Neural cell (in vitro differentiated cells): ENCODE data around the gene PKHD1. TPM values are rescaled to one million over a fixed set of nuclear protein-coding genes. Genes with fewer than 3 reads are reported as not detected.
"Not testable (repeated sequence)": the region's sequence is repeated elsewhere in the genome, so short reads cannot be mapped to it uniquely, and the experiment has no call there.

Source experiments
- H2AFZ ChIP-seq: fragments of 200-600, 300-800 bp; sonication (generic), shearing (Covaris generic); 2 replicates; pipeline ENCODE4 v1.6.0; 2014; ENCODE audit warnings: low read depth, mild to moderate bottlenecking, antibody characterized with exemption, low read length, moderate library complexity
- H3F3A ChIP-seq: fragments of 200-600 bp; shearing (Covaris generic); 2 replicates; pipeline ENCODE4 v1.6.1; 2016; ENCODE audit warnings: mild to moderate bottlenecking, moderate library complexity, mixed read lengths, antibody characterized with exemption, low read length; ENCODE audit not compliant: insufficient read depth, poor library complexity, severe bottlenecking
- H3K27ac ChIP-seq: fragments of 200-600, 300-800 bp; sonication (generic), shearing (Covaris generic); 2 replicates; pipeline ENCODE4 v1.5.1; 2014; ENCODE audit warnings: mild to moderate bottlenecking, low read length, moderate library complexity
- H3K27me3 ChIP-seq: fragments of 300-800, 200-600 bp; sonication (generic), shearing (Covaris generic); 2 replicates; pipeline ENCODE4 v1.6.0; 2014; ENCODE audit warnings: mild to moderate bottlenecking, low read depth, low read length, moderate library complexity; ENCODE audit not compliant: insufficient read depth
- H3K36me3 ChIP-seq: fragments of 300-800, 200-600 bp; sonication (generic), shearing (Covaris generic); 2 replicates; pipeline ENCODE4 v1.5.1; 2014; ENCODE audit warnings: mild to moderate bottlenecking, antibody characterized with exemption, low read length, moderate library complexity; ENCODE audit not compliant: insufficient read depth
- H3K4me2 ChIP-seq: fragments of 300-800, 200-600 bp; sonication (generic), shearing (Covaris generic); 2 replicates; pipeline ENCODE4 v1.6.0; 2014; ENCODE audit warnings: mild to moderate bottlenecking, low read length
- H3K4me3 ChIP-seq: fragments of 300-800, 200-600 bp; sonication (generic), shearing (Covaris generic); 2 replicates; pipeline ENCODE4 v1.5.1; 2014; ENCODE audit warnings: mild to moderate bottlenecking, low read length, moderate library complexity
- H3K79me2 ChIP-seq: fragments of 200-600 bp; shearing (Covaris generic); replicated peaks from 2 replicates; pipeline ENCODE4 v1.6.0; 2014; ENCODE audit warnings: mild to moderate bottlenecking, low read length, moderate library complexity; ENCODE audit not compliant: insufficient read depth
- H3K9ac ChIP-seq: fragments of 300-800, 200-600 bp; sonication (generic), shearing (Covaris generic); 2 replicates; pipeline ENCODE4 v1.6.1; 2016; ENCODE audit warnings: mild to moderate bottlenecking, low read length, mixed read lengths
- H3K9me2 ChIP-seq: fragments of 200-600 bp; shearing (Covaris generic); 2 replicates; pipeline ENCODE4 v1.6.1; 2016; ENCODE audit warnings: mild to moderate bottlenecking, low read length, mixed read lengths; ENCODE audit not compliant: insufficient read depth
- H3K9me3 ChIP-seq: fragments of 200-600, 300-800 bp; sonication (generic), shearing (Covaris generic); 2 replicates; pipeline ENCODE4 v1.6.1; 2016; ENCODE audit warnings: mild to moderate bottlenecking, mixed run types, low read length, moderate library complexity, mixed read lengths
- H4K20me1 ChIP-seq: fragments of 200-600 bp; shearing (Covaris generic); 2 replicates; pipeline ENCODE4 v1.6.1; 2016; ENCODE audit warnings: mild to moderate bottlenecking, mixed run types; ENCODE audit not compliant: insufficient read depth
- EP300 ChIP-seq: fragments of 450-650 bp; conservative IDR thresholded peaks from 2 replicates; pipeline ENCODE4 v1.6.1; 2014; ENCODE audit warnings: antibody characterized with exemption, mild to moderate bottlenecking, moderate library complexity; ENCODE audit not compliant: poor library complexity, severe bottlenecking
- EZH2 ChIP-seq: fragments of 200-600, 300-800 bp; shearing (Covaris generic), sonication (generic); IDR thresholded peaks from 2 replicates; pipeline ENCODE4 v1.6.1; 2014; ENCODE audit warnings: antibody characterized with exemption, low read length, borderline replicate concordance, mild to moderate bottlenecking; ENCODE audit not compliant: insufficient read depth, poor library complexity, severe bottlenecking
- MXI1 ChIP-seq: fragments of 450-650 bp; conservative IDR thresholded peaks from 2 replicates; pipeline ENCODE4 v1.6.1; 2014; ENCODE audit warnings: antibody characterized with exemption, mild to moderate bottlenecking; ENCODE audit not compliant: poor library complexity, severe bottlenecking
- POLR2AphosphoS5 ChIP-seq: IDR thresholded peaks from 2 replicates; pipeline ENCODE4 v1.6.1; 2012
- RAD21 ChIP-seq: fragments of 450-650 bp; conservative IDR thresholded peaks from 2 replicates; pipeline ENCODE4 v1.6.1; 2014; ENCODE audit warnings: antibody characterized with exemption, mild to moderate bottlenecking, moderate library complexity
- SMC3 ChIP-seq: fragments of 450-650 bp; conservative IDR thresholded peaks from 2 replicates; pipeline ENCODE4 v1.6.1; 2014; ENCODE audit warnings: antibody characterized with exemption, mild to moderate bottlenecking, moderate library complexity; ENCODE audit not compliant: poor library complexity
- TAF1 ChIP-seq: IDR thresholded peaks from 2 replicates; pipeline ENCODE4 v1.6.1; 2012; ENCODE audit warnings: low read depth
- polyA plus RNA-seq: library from polyadenylated mRNA; depleted of rRNA; stranded (reverse); fragments of >200 nt; gene quantifications from 2 replicates; pipeline ENCODE4 v1.2.3, GENCODE V29; 2014
- TF ChIP-seq, protein P1 (sequence below): IDR thresholded peaks from 2 replicates; pipeline ENCODE4 v1.6.1; 2012; ENCODE audit warnings: borderline replicate concordance
- TF ChIP-seq, protein P2 (sequence below): fragments of 450-650 bp; IDR thresholded peaks from 2 replicates; pipeline ENCODE4 v1.5.1; 2014; ENCODE audit warnings: antibody characterized with exemption, mild to moderate bottlenecking, moderate library complexity; ENCODE audit not compliant: poor library complexity, severe bottlenecking

PKHD1 gene
- polyA plus RNA-seq, 1 donor from 2014 or later = not detected

DNA sequence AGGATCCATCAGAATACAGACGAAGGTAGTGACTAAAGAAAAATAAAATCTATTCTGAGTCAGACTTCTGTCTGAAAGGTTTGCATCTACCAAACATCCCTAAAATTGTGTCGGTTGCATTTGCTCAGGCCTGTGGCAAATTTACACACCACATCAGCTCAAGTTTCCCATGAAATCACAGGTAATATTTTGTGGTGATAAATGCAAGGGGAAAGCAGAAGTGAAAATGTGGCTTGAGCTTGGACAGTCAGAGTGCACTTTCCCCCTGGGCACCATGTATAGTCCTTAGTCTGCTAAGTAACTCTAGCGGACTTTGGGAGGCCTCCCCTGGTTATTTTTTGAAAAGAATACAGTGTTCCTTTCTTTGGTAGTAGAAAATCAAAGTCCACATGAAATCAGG, 159.1 kb downstream of the PKHD1 start:
- Histone ChIP-seq H2AFZ (no peak overlapping the region), H3K79me2 (no peaks in the 10 kb centered on the region), H3K4me3 (no peak overlapping the region), H3K4me2 (no peak overlapping the region), H3K36me3 (no peaks in the 10 kb centered on the region), H3K27me3 (peaks cover 8% of the 10 kb centered on the region), H3K9ac (no peak overlapping the region), H3K9me3 (no peaks in the 10 kb centered on the region), H3K9me2 (no peaks in the 10 kb centered on the region), H3K27ac (no peak overlapping the region), H4K20me1 (no peaks in the 10 kb centered on the region), H3F3A (peaks cover 2% of the 10 kb centered on the region)
- no peak for TF ChIP-seq EP300

DNA sequence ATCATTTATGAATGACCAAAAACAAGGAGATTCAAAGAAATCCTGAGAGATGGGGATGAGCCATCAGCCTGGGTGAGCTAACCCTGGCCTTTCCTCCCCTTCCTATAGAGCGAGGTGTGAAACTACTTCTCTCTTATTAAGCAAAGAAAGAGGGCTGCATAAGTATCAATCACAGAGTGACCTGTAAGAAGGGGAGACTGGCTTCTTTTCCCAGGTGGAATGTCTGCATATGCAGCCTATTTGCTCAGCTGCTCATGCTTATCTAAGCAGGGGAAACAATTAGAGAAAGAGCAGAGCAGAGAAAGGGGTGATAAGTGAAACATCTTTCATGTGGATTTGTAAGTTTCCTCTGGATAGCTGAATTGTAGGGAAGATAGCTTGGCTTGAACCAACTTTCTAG, 160.0 kb downstream of the PKHD1 start:
- no peaks in the 10 kb centered on the region for H3K36me3 ChIP-seq
- no peaks in the 10 kb centered on the region for H3K79me2 ChIP-seq
- peaks cover 2% of the 10 kb centered on the region for H3F3A ChIP-seq
- H3K27ac ChIP-seq = no peak overlapping the region
- H3K9me3 ChIP-seq = no peaks in the 10 kb centered on the region
- TF ChIP-seq RAD21 (no peak), POLR2AphosphoS5 (no peak), SMC3 (no peak), EP300 (no peak), EZH2 (no peak), TAF1 (no peak), MXI1 (no peak)
- TF ChIP-seq, protein P1, sequence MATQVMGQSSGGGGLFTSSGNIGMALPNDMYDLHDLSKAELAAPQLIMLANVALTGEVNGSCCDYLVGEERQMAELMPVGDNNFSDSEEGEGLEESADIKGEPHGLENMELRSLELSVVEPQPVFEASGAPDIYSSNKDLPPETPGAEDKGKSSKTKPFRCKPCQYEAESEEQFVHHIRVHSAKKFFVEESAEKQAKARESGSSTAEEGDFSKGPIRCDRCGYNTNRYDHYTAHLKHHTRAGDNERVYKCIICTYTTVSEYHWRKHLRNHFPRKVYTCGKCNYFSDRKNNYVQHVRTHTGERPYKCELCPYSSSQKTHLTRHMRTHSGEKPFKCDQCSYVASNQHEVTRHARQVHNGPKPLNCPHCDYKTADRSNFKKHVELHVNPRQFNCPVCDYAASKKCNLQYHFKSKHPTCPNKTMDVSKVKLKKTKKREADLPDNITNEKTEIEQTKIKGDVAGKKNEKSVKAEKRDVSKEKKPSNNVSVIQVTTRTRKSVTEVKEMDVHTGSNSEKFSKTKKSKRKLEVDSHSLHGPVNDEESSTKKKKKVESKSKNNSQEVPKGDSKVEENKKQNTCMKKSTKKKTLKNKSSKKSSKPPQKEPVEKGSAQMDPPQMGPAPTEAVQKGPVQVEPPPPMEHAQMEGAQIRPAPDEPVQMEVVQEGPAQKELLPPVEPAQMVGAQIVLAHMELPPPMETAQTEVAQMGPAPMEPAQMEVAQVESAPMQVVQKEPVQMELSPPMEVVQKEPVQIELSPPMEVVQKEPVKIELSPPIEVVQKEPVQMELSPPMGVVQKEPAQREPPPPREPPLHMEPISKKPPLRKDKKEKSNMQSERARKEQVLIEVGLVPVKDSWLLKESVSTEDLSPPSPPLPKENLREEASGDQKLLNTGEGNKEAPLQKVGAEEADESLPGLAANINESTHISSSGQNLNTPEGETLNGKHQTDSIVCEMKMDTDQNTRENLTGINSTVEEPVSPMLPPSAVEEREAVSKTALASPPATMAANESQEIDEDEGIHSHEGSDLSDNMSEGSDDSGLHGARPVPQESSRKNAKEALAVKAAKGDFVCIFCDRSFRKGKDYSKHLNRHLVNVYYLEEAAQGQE = no peak
- TF ChIP-seq, protein P2, sequence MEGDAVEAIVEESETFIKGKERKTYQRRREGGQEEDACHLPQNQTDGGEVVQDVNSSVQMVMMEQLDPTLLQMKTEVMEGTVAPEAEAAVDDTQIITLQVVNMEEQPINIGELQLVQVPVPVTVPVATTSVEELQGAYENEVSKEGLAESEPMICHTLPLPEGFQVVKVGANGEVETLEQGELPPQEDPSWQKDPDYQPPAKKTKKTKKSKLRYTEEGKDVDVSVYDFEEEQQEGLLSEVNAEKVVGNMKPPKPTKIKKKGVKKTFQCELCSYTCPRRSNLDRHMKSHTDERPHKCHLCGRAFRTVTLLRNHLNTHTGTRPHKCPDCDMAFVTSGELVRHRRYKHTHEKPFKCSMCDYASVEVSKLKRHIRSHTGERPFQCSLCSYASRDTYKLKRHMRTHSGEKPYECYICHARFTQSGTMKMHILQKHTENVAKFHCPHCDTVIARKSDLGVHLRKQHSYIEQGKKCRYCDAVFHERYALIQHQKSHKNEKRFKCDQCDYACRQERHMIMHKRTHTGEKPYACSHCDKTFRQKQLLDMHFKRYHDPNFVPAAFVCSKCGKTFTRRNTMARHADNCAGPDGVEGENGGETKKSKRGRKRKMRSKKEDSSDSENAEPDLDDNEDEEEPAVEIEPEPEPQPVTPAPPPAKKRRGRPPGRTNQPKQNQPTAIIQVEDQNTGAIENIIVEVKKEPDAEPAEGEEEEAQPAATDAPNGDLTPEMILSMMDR = no peak
- H3K9ac ChIP-seq = no peak overlapping the region
- H3K27me3 ChIP-seq = peaks cover 8% of the 10 kb centered on the region
- no peak overlapping the region for H2AFZ ChIP-seq
- H4K20me1 ChIP-seq = no peaks in the 10 kb centered on the region
- no peak overlapping the region for H3K4me3 ChIP-seq
- no peak overlapping the region for H3K4me2 ChIP-seq
- no peaks in the 10 kb centered on the region for H3K9me2 ChIP-seq

DNA sequence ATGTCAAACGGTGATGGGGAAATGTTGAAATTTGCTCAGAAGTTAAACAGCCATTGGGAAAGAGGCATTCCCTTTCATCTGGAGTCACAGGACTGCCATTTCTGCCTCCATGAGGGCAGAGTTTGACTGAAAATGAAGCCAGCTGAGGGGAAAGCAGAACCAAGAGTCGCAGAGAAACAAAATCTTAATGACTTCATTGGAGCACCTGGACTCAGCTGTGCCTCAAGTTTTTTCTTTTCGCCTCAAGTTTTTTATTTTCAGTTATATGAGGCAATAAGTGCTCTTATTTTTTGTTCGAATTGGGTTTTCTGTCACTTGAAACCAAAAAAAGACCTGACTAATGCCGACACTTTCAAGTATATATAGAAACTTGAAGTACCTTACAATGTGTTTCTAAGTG, 161.3 kb downstream of the PKHD1 start:
- no peak overlapping the region for H2AFZ ChIP-seq

DNA sequence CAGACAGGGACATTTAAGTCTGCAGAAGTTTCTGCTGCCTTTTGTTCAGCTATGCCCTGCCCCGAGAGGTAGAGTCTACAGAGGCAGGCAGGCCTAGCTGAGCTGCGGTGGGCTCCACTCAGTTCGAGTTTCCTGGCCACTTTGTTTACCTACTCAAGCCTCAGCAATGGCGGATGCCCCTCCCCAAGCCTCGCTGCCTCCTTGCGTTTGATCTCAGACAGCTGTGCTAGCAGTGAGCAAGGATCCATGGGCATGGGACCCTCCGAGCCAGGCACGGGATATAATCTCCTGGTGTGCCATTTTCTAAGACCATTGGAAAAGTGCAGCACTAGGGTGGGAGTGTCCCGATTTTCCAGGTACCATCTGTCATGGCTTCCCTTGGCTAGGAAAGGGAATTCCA, 164.9 kb downstream of the PKHD1 start:
- H3K9me2 ChIP-seq, H4K20me1 ChIP-seq, H3K4me3 ChIP-seq, H3K9me3 ChIP-seq, H3K79me2 ChIP-seq, H3K27ac ChIP-seq, H3K27me3 ChIP-seq, H3K36me3 ChIP-seq, H3K9ac ChIP-seq, H3F3A ChIP-seq, H3K4me2 ChIP-seq, H2AFZ ChIP-seq: not testable (repeated sequence)

More for the DNA sequence above, 161.3 kb downstream of the PKHD1 start:
- Histone ChIP-seq H4K20me1 (no peaks in the 10 kb centered on the region), H3K27ac (no peak overlapping the region), H3K79me2 (no peaks in the 10 kb centered on the region), H3F3A (peaks cover 2% of the 10 kb centered on the region), H3K9me2 (no peaks in the 10 kb centered on the region), H3K4me3 (no peak overlapping the region), H3K27me3 (no peaks in the 10 kb centered on the region), H3K9me3 (no peaks in the 10 kb centered on the region), H3K4me2 (no peak overlapping the region), H3K9ac (no peak overlapping the region), H3K36me3 (no peaks in the 10 kb centered on the region)
- TF ChIP-seq, protein P2 = no peak
- TF ChIP-seq RAD21 = no peak
- TF ChIP-seq TAF1 = no peak
- no peak for TF ChIP-seq EP300
- TF ChIP-seq MXI1 = no peak
- no peak for TF ChIP-seq SMC3
- TF ChIP-seq EZH2 = no peak
- no peak for TF ChIP-seq POLR2AphosphoS5
